Astrocyte (in vitro differentiated cells and primary cell): ENCODE results near the gene SKIL. TPM values are rescaled to one million over a fixed set of nuclear protein-coding genes. Genes with fewer than 3 reads are reported as not detected.
A peak's percentile ranks its signal among the peaks of the same experiment; 100 is the strongest.

ENCODE experiments used
- DNase-seq: peaks from one replicate; pipeline ENCODE4 v3.0.0-alpha.2; 2010; ENCODE audit warnings: low read depth
- FAIRE-seq: peaks from 2 replicates; lab custom pipeline; 2011; peaks lifted over from hg19 to GRCh38; lab: Jason Lieb, UNC
- H2AFZ ChIP-seq: 2 replicates; pipeline ENCODE4 v1.6.0; 2012; ENCODE audit warnings: low read depth, low read length, inconsistent platforms
- H3K27ac ChIP-seq: 2 replicates; pipeline ENCODE4 v1.5.1; 2011; ENCODE audit warnings: low read depth, low read length, inconsistent platforms
- H3K27me3 ChIP-seq: 2 replicates; pipeline ENCODE4 v1.6.0; 2011; ENCODE audit warnings: low read length, inconsistent platforms; ENCODE audit not compliant: insufficient read depth
- H3K36me3 ChIP-seq: 2 replicates; pipeline ENCODE4 v1.5.1; 2011; ENCODE audit warnings: low read length, inconsistent platforms; ENCODE audit not compliant: insufficient read depth
- H3K4me1 ChIP-seq: 2 replicates; pipeline ENCODE4 v1.5.1; 2011; ENCODE audit warnings: low read length, inconsistent platforms; ENCODE audit not compliant: insufficient read depth
- H3K4me2 ChIP-seq: 2 replicates; pipeline ENCODE4 v1.6.0; 2012; ENCODE audit warnings: low read length, inconsistent platforms
- H3K4me3 ChIP-seq: 2 replicates; pipeline ENCODE4 v1.5.1; 2011; ENCODE audit warnings: low read depth, mild to moderate bottlenecking, low read length, inconsistent platforms; ENCODE audit not compliant: insufficient read depth
- H3K79me2 ChIP-seq: 2 replicates; pipeline ENCODE4 v1.6.0; 2012; ENCODE audit warnings: mild to moderate bottlenecking, low read length, inconsistent platforms; ENCODE audit not compliant: insufficient read depth
- H3K9ac ChIP-seq: 2 replicates; pipeline ENCODE4 v1.6.0; 2012; ENCODE audit warnings: mild to moderate bottlenecking, low read length, inconsistent platforms
- H3K9me3 ChIP-seq: 2 replicates; pipeline ENCODE4 v1.5.1; 2012; ENCODE audit warnings: low read depth, mild to moderate bottlenecking, low read length, inconsistent platforms; ENCODE audit not compliant: insufficient read depth
- H4K20me1 ChIP-seq: 2 replicates; pipeline ENCODE4 v1.6.0; 2012; ENCODE audit warnings: low read length, inconsistent platforms; ENCODE audit not compliant: insufficient read depth
- H3K27ac Mint-ChIP-seq: one replicate; pipeline ENCODE4 v1.8.0; 2021; ENCODE audit warnings: mild to moderate bottlenecking, mixed read lengths; ENCODE audit not compliant: unreplicated experiment
- H3K27me3 Mint-ChIP-seq: one replicate; pipeline ENCODE4 v1.8.0; 2021; ENCODE audit warnings: low read depth, mixed read lengths; ENCODE audit not compliant: unreplicated experiment
- H3K36me3 Mint-ChIP-seq: one replicate; pipeline ENCODE4 v1.8.0; 2021; ENCODE audit warnings: low read depth, mixed read lengths; ENCODE audit not compliant: unreplicated experiment
- H3K4me1 Mint-ChIP-seq: one replicate; pipeline ENCODE4 v1.8.0; 2021; ENCODE audit warnings: low read depth, mixed read lengths; ENCODE audit not compliant: unreplicated experiment
- H3K4me3 Mint-ChIP-seq: one replicate; pipeline ENCODE4 v1.8.0; 2021; ENCODE audit warnings: mild to moderate bottlenecking, moderate library complexity, mixed read lengths; ENCODE audit not compliant: unreplicated experiment
- H3K9me3 Mint-ChIP-seq: one replicate; pipeline ENCODE4 v1.8.0; 2021; ENCODE audit warnings: mild to moderate bottlenecking, mixed read lengths; ENCODE audit not compliant: unreplicated experiment
- CTCF ChIP-seq: IDR thresholded peaks from 2 replicates; pipeline ENCODE4 v1.5.1; 2011; ENCODE audit warnings: low read depth, mild to moderate bottlenecking, inconsistent platforms, low read length, moderate library complexity; ENCODE audit not compliant: insufficient read depth
- EZH2 ChIP-seq: IDR thresholded peaks from 2 replicates; pipeline ENCODE4 v1.6.1; 2012; ENCODE audit warnings: mild to moderate bottlenecking, low read length, inconsistent platforms; ENCODE audit not compliant: insufficient read depth
- total RNA-seq: library from RNA; stranded (reverse); gene quantifications from 2 replicates; pipeline ENCODE4 v1.2.1, GENCODE V29; 2021

SKIL gene
- total RNA-seq, 1 donor from 2014 or later = 156 TPM

GRCh38 chr3:170356596-170357175 lies 829 bp upstream of the SKIL start:
- H3K27ac Mint-ChIP-seq = peak overlapping the region; percentile 97
- peak overlapping the region; percentile 97 for H3K27ac ChIP-seq
- H3K27me3 ChIP-seq = no peaks in the 10 kb centered on the region
- H2AFZ ChIP-seq = peak overlapping the region; percentile 74
- H3K9me3 Mint-ChIP-seq = no peaks in the 10 kb centered on the region
- peaks cover 32% of the 10 kb centered on the region for H3K4me1 Mint-ChIP-seq
- TF ChIP-seq EZH2 = no peak
- TF ChIP-seq CTCF = no peak
- H3K4me2 ChIP-seq = peak overlapping the region; percentile 97
- peaks cover 40% of the 10 kb centered on the region for H3K79me2 ChIP-seq
- peaks cover 6% of the 10 kb centered on the region for H3K36me3 Mint-ChIP-seq
- no peaks in the 10 kb centered on the region for H3K27me3 Mint-ChIP-seq
- peaks cover 3% of the 10 kb centered on the region for H3K9me3 ChIP-seq
- DNase-seq (peak; percentile 55), FAIRE-seq (no peak)
- peaks cover 23% of the 10 kb centered on the region for H3K36me3 ChIP-seq
- peaks cover 27% of the 10 kb centered on the region for H3K4me1 ChIP-seq
- H3K4me3 Mint-ChIP-seq = peak overlapping the region; percentile 76
- H4K20me1 ChIP-seq = peaks cover 33% of the 10 kb centered on the region
- H3K4me3 ChIP-seq = peak overlapping the region; percentile 57
- peak overlapping the region; percentile 94 for H3K9ac ChIP-seq

- peak overlapping the region; percentile 94 for H3K4me2 ChIP-seq
- no peaks in the 10 kb centered on the region for H3K27me3 ChIP-seq
- H2AFZ ChIP-seq = peak overlapping the region; percentile 3
- Mint-ChIP-seq H3K36me3 (peaks cover 12% of the 10 kb centered on the region), H3K9me3 (no peaks in the 10 kb centered on the region), H3K27ac (peak overlapping the region; percentile 95), H3K27me3 (no peaks in the 10 kb centered on the region), H3K4me1 (peaks cover 40% of the 10 kb centered on the region), H3K4me3 (peak overlapping the region; percentile 93)
- H3K4me3 ChIP-seq = peak overlapping the region; percentile 88
- peak; percentile 24 for TF ChIP-seq CTCF
- no peak for TF ChIP-seq EZH2
- peaks cover 47% of the 10 kb centered on the region for H4K20me1 ChIP-seq
- H3K36me3 ChIP-seq = peaks cover 25% of the 10 kb centered on the region
- peak overlapping the region; percentile 94 for H3K9ac ChIP-seq
- H3K79me2 ChIP-seq = peaks cover 57% of the 10 kb centered on the region
- peaks cover 3% of the 10 kb centered on the region for H3K9me3 ChIP-seq
- no peak for FAIRE-seq
- H3K27ac ChIP-seq = peak overlapping the region; percentile 94
- peaks cover 38% of the 10 kb centered on the region for H3K4me1 ChIP-seq
- peak; percentile 59 for DNase-seq
Observed at GRCh38 chr3:170358042-170359010, 811 bp downstream of the SKIL start.
